Fibroblast of villous mesenchyme (primary cell): ENCODE results near the gene RSRC1. TPM values are rescaled to one million over a fixed set of nuclear protein-coding genes. Genes with fewer than 3 reads are reported as not detected.
A peak's percentile ranks its signal among the peaks of the same experiment; 100 is the strongest.

Experiments used
- DNase-seq: peaks from one replicate; pipeline ENCODE4 v3.0.0-alpha.2; 2010; ENCODE audit warnings: low read depth
- H3K4me3 ChIP-seq: 2 replicates; pipeline ENCODE4 v1.5.1; 2011; ENCODE audit warnings: low read depth, mild to moderate bottlenecking, low read length
- total RNA-seq: library from RNA; depleted of rRNA; stranded (reverse); fragments of >200 nt; gene quantifications from 2 replicates; pipeline ENCODE4 v1.2.3, GENCODE V29; 2012
- TF ChIP-seq, protein P1 (sequence below): IDR thresholded peaks from 2 replicates; pipeline ENCODE4 v1.5.1; 2012; ENCODE audit warnings: low read depth, mild to moderate bottlenecking, low read length; ENCODE audit not compliant: insufficient read depth

Gene RSRC1
- total RNA-seq, 1 donor, result 43.6 TPM

DNA sequence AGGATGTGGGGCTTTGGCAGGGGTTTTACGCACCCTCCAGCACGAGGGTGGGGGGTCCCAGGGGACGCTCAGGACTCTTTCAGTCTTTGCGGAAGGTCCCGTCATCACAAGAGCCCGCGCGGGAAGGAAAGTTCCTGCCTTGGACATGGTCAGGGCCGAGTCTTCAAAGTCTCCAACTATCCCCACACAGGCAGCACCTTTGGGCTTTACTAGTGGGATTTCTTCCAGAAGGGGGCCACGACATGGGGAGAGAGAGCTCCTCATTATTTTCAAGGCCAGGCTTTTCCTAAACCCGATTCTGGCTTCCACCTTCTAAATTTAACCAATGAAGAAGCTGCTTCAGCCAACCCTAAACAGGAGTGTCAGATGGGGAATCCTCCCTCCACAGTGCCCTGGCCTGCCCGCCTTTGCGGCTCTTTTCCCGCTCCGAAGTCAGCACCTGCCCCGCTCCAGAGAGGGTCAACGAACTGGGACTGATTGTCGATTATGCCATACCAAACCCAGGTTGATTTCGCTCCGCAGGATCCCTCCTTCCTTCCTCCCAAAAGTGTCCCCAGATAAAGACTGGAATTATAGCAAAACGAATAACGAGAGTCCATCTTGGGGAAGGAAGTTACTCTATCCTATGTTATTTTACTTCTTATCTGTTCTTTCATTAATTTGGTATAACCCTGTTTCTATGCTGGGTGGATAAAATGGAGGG lies 14.6 kb upstream of the RSRC1 start:
- no peak overlapping the region for H3K4me3 ChIP-seq
- DNase-seq, result no peak
- TF ChIP-seq, protein P1, sequence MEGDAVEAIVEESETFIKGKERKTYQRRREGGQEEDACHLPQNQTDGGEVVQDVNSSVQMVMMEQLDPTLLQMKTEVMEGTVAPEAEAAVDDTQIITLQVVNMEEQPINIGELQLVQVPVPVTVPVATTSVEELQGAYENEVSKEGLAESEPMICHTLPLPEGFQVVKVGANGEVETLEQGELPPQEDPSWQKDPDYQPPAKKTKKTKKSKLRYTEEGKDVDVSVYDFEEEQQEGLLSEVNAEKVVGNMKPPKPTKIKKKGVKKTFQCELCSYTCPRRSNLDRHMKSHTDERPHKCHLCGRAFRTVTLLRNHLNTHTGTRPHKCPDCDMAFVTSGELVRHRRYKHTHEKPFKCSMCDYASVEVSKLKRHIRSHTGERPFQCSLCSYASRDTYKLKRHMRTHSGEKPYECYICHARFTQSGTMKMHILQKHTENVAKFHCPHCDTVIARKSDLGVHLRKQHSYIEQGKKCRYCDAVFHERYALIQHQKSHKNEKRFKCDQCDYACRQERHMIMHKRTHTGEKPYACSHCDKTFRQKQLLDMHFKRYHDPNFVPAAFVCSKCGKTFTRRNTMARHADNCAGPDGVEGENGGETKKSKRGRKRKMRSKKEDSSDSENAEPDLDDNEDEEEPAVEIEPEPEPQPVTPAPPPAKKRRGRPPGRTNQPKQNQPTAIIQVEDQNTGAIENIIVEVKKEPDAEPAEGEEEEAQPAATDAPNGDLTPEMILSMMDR, result no peak

GRCh38 chr3:158095814-158096704 lies 13.8 kb upstream of the RSRC1 start:
- no peak for DNase-seq
- H3K4me3 ChIP-seq, result no peak overlapping the region

GRCh38 chr3:158097081-158097592 lies 12.8 kb upstream of the RSRC1 start:
- H3K4me3 ChIP-seq, result no peak overlapping the region
- TF ChIP-seq, protein P1, result no peak
- no peak for DNase-seq

More at GRCh38 chr3:158095814-158096704, 13.8 kb upstream of the RSRC1 start:
- TF ChIP-seq, protein P1, result no peak

GRCh38 chr3:158097593-158098308 lies 12.1 kb upstream of the RSRC1 start:
- TF ChIP-seq, protein P1, result no peak
- peak overlapping the region; percentile 55 for H3K4me3 ChIP-seq
- DNase-seq, result peak; percentile 35

DNA sequence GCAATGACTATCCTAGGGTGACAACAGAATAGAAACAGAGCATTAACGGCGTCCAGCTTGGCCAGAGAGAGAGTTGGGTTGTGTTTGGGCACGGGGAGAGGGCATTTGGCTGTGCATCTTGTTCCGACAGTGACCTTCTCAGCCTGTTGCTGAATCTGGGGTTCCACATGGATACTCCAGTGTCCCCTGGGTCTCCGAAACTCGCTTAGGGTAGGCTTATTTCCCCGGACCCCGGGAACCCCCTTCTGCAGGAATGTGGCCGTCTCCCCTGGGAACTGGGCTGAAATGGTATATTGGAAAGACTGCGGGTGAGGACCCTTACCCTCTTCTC lies 11.6 kb upstream of the RSRC1 start:
- H3K4me3 ChIP-seq, result peak overlapping the region; percentile 55
- DNase-seq, result no peak

DNA sequence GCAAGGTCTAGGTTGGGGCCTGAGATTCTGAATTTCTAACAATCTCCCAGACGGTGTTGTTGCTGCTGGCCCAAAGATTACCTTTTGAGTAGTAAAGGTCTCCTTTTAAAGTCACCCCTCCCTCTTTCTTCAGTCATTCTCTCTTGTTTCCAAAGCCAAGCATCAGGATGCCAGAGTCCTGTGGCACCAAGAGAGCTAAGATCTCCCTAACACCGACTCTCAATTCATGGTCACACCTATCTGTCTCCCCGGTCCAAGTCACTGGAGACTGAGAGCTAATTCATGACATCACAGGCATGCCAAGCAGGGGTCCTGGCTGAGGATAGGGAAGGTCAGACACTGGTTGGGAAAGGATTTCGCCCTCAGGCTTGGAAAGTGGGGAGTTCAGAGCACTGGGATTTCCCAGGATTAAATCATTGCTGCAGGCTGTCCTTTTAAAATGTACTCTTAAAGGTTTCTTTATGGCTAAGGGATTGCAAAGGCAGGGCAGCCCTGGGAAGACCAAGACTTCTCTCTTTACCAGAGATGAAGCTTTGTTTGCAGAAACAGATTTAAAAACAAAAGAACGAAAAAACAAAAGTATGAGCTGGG lies 11.0 kb upstream of the RSRC1 start:
- H3K4me3 ChIP-seq, result no peak overlapping the region
- no peak for DNase-seq
- TF ChIP-seq, protein P1, result no peak

More for the DNA sequence above, 11.6 kb upstream of the RSRC1 start:
- TF ChIP-seq, protein P1, result no peak
